GM23248 (cell line): ENCODE data around the gene SDC1.

Source experiments
- EZH2 ChIP-seq: fragments of 200-600 bp; sonication (generic); IDR thresholded peaks from 2 replicates; pipeline ENCODE4 v1.6.1; 2018; ENCODE audit warnings: antibody characterized with exemption, mild to moderate bottlenecking; ENCODE audit not compliant: insufficient read depth, poor library complexity, severe bottlenecking
- EZH2phosphoT487 ChIP-seq: fragments of 200-600 bp; sonication (generic); IDR thresholded peaks from 2 replicates; pipeline ENCODE4 v1.6.1; 2018; ENCODE audit warnings: antibody characterized with exemption, moderate library complexity, mild to moderate bottlenecking, low read depth; ENCODE audit not compliant: insufficient read depth

DNA sequence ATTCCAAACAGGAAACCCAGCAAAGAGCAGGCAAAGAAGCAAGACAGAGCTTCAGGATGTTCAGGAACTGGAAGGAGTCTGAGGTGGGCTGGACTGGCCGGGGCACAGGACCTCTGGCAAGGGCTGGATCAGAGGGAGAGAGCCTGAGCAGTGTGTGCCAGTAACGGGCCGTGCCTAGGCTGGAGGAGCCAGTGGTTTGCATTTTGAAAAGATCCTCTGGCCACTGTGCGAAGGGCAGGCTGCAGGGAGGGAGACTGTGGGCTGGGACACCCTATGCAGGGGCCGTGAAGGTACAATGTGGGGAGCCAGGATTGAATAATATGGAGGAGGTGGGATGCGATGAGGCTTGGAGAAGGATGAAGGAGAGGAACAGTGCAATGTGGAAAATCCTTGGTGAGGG, 6.2 kb upstream of the SDC1 start:
- TF ChIP-seq EZH2, result no peak
- TF ChIP-seq EZH2phosphoT487, result no peak
